ENCODE measurements around the gene LDB3. TPM values are rescaled to one million over a fixed set of nuclear protein-coding genes. Genes with fewer than 3 reads are reported as not detected.

Gene LDB3
- total RNA-seq, 6 donors from 2014 or later = 0.67 to 2.1 (median 1.1) TPM

- peaks cover 0 to 15% (median 3%) of the 10 kb centered on the region in 4 donors for H3K27me3 ChIP-seq
- H3K27ac ChIP-seq = peak overlapping the region in 1 of 4 donors; percentile 32
- DNase-seq (peak in 1 of 2 donors; percentile 69), ATAC-seq (ENCODE audit: low FRiP score in 2 of 2) (no peak)
- TF ChIP-seq POLR2A (IDR thresholded peaks at IDR 0.05) (no peak), POLR2AphosphoS5 (IDR thresholded peaks at IDR 0.05) (no peak), EP300 (IDR thresholded peaks at IDR 0.05) (no peak)
- TF ChIP-seq, protein P1, sequence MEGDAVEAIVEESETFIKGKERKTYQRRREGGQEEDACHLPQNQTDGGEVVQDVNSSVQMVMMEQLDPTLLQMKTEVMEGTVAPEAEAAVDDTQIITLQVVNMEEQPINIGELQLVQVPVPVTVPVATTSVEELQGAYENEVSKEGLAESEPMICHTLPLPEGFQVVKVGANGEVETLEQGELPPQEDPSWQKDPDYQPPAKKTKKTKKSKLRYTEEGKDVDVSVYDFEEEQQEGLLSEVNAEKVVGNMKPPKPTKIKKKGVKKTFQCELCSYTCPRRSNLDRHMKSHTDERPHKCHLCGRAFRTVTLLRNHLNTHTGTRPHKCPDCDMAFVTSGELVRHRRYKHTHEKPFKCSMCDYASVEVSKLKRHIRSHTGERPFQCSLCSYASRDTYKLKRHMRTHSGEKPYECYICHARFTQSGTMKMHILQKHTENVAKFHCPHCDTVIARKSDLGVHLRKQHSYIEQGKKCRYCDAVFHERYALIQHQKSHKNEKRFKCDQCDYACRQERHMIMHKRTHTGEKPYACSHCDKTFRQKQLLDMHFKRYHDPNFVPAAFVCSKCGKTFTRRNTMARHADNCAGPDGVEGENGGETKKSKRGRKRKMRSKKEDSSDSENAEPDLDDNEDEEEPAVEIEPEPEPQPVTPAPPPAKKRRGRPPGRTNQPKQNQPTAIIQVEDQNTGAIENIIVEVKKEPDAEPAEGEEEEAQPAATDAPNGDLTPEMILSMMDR (IDR thresholded peaks at IDR 0.05) = no peak
- no peak overlapping the region for H3K4me3 ChIP-seq
- H3K4me1 ChIP-seq = peaks cover 3 to 29% (median 14%) of the 10 kb centered on the region in 4 donors
- 75 to 81% methylated on average over 12 of the region's 12 CpGs for WGBS, 2 donors
- H3K36me3 ChIP-seq = no peaks in the 10 kb centered on the region
- no peaks in the 10 kb centered on the region for H3K9me3 ChIP-seq
Observed at GRCh38 chr10:86753638-86754434, 85.5 kb downstream of the LDB3 start.

DNA sequence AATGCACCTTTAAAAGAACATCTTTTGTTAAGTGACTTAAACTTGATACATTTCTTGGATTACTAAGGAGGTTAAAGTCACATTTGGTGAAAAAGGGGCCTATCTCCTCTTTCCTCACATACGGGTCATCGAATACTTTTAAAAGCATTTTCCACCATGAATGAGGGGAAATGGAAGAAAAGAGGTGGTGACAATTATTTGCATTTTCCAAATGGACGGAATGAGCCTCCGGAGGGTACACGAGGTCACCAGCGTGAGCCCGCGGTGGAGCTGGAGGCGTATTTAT lies 87.1 kb downstream of the LDB3 start:
- WGBS, 2 donors = 2 to 13% methylated on average over 8 to 9 of the region's 9 CpGs
- Histone ChIP-seq H3K36me3 (no peaks in the 10 kb centered on the region), H3K4me3 (peak overlapping the region in 3 of 4 donors; percentile 74 to 83 (median 75)), H3K27ac (peak overlapping the region; percentile 94 to 96 (median 95)), H3K4me1 (peaks cover 3 to 29% (median 14%) of the 10 kb centered on the region in 4 donors), H3K9me3 (no peaks in the 10 kb centered on the region), H3K27me3 (peaks cover 0 to 15% (median 3%) of the 10 kb centered on the region in 4 donors)
- ATAC-seq (ENCODE audit: low FRiP score in 2 of 2) = no peak
- TF ChIP-seq, protein P1 (IDR thresholded peaks at IDR 0.05) = no peak
- TF ChIP-seq EP300 (IDR thresholded peaks at IDR 0.05) (no peak), POLR2A (IDR thresholded peaks at IDR 0.05) (no peak), POLR2AphosphoS5 (IDR thresholded peaks at IDR 0.05) (no peak)
- no peak for DNase-seq

DNA sequence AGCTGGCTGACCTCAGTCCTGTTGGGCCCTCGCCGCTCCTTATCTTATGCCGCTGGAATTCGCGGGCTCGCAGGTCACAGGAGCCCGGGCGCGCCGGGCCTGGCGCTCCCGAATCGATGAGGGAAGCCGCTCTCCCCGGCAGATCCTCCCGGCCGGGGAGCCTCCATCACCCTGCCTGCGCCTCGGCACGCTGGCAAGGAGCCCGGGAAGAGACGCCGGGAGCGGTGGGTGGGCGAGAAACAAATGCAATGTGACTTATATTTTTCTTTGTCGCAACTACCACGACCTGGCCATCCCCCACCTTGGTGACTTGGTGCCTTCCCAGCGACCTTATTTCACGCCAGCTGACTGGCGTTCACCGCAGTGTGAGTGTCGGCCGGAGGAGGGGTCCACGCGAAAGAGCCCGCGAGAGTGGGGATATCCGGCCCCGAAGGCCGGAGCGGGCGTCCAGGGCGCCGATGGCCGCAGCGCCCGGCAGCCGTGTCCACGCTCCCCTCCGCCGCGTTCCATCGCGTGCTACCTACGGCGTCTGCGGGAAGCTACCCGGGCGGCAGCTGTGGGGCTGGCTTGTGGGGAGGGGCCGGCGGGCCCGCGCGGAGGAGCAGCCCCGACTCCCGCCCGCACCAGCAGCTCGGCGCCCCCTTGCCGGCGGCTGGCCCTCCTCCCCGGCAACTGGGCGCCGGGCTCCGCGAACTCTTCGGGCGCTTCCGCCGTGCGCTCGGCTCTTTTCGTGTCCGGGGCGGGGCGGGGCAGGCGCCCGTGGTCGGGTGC lies 87.6 kb downstream of the LDB3 start:
- Histone ChIP-seq H3K27ac (peak overlapping the region; percentile 94 to 96 (median 95)), H3K4me3 (peak overlapping the region; percentile 62 to 83 (median 74)), H3K27me3 (peaks cover 0 to 15% (median 3%) of the 10 kb centered on the region in 4 donors), H3K36me3 (no peaks in the 10 kb centered on the region), H3K9me3 (no peaks in the 10 kb centered on the region), H3K4me1 (peaks cover 3 to 29% (median 14%) of the 10 kb centered on the region in 4 donors)
- peak; percentile 89 to 96 for ATAC-seq (ENCODE audit: low FRiP score in 2 of 2)
- WGBS, 2 donors = 0% methylated on average over 4 to 31 of the region's 89 CpGs
- TF ChIP-seq POLR2AphosphoS5 (IDR thresholded peaks at IDR 0.05) = peak; percentile 10 to 50
- no peak for TF ChIP-seq EP300 (IDR thresholded peaks at IDR 0.05)
- TF ChIP-seq, protein P1 (IDR thresholded peaks at IDR 0.05) = peak in 1 of 6 experiments; percentile 5
- peak in 3 of 4 donors; percentile 63 to 89 (median 89) for TF ChIP-seq POLR2A (IDR thresholded peaks at IDR 0.05)
- DNase-seq = peak; percentile 87 to 99

DNA sequence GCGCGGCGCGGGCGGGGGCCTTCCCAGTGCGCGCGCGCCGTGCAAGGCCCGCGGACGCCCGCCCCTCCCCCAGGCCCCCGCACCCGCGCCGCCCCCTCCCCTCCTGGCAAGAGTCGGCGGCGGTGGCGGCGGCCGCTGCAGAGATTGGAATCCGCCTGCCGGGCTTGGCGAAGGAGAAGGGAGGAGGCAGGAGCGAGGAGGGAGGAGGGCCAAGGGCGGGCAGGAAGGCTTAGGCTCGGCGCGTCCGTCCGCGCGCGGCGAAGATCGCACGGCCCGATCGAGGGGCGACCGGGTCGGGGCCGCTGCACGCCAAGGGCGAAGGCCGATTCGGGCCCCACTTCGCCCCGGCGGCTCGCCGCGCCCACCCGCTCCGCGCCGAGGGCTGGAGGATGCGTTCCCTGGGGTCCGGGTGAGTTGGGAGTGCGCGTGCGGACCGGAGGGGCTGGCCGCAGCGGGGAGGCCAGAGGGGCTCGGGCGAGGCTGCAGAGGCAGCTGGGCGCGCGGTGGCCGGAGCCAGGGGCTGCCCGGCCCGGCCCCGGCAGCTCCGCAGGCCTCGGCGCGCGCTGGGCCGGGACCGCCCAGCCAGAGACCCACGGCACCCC lies 88.3 kb downstream of the LDB3 start, which contains the start of gene BMPR1A:
BMPR1A (plus strand) TSS at position 109 of the 602 bp plus-strand sequence. CDS start 119,400 bp downstream, outside the sequence.
- peak; percentile 46 to 92 for ATAC-seq (ENCODE audit: low FRiP score in 2 of 2)
- Histone ChIP-seq H3K27me3 (peaks cover 0 to 15% (median 3%) of the 10 kb centered on the region in 4 donors), H3K4me3 (peak within 1 kb of the TSS; percentile 62 to 83 (median 74)), H3K36me3 (no peaks in the 10 kb centered on the region), H3K4me1 (peaks cover 3 to 29% (median 14%) of the 10 kb centered on the region in 4 donors), H3K9me3 (no peaks in the 10 kb centered on the region), H3K27ac (peak within 1 kb of the TSS; percentile 94 to 96 (median 95))
- WGBS, 2 donors = 0% methylated on average over 18 of the region's 85 CpGs
- no peak for TF ChIP-seq POLR2A (IDR thresholded peaks at IDR 0.05)
- no peak for TF ChIP-seq EP300 (IDR thresholded peaks at IDR 0.05)
- TF ChIP-seq POLR2AphosphoS5 (IDR thresholded peaks at IDR 0.05) = peak; percentile 18 to 58
- TF ChIP-seq, protein P1 (IDR thresholded peaks at IDR 0.05) = peak in 1 of 6 experiments; percentile 9
- DNase-seq = peak in 1 of 2 donors; percentile 85

Measured in upper lobe of left lung (tissue), 6 donors.